ENCODE data around the gene CDC6. TPM values are rescaled to one million over a fixed set of nuclear protein-coding genes. Genes with fewer than 3 reads are reported as not detected.

The CDC6 gene
- total RNA-seq, 1 experiment from 2014 or later: 44.9 TPM

- Histone ChIP-seq H3K27me3 (ENCODE audit: insufficient read depth, low read depth) (no peaks in the 10 kb centered on the region), H3K27ac (peak within 1 kb of the TSS; percentile 76), H2AFZ (peak within 1 kb of the TSS; percentile 56), H3K36me3 (ENCODE audit: low read depth) (no peaks in the 10 kb centered on the region), H3K4me2 (peak within 1 kb of the TSS; percentile 89), H3K4me1 (replicated peaks; ENCODE audit: insufficient read depth) (peaks cover 93% of the 10 kb centered on the region), H3K9me3 (ENCODE audit: insufficient read depth, low read depth) (no peaks in the 10 kb centered on the region), H3K9me2 (ENCODE audit: insufficient read depth) (no peaks in the 10 kb centered on the region), H3K4me3 (peak within 1 kb of the TSS; percentile 60), H3K79me2 (ENCODE audit: low read depth) (no peaks in the 10 kb centered on the region), H4K20me1 (ENCODE audit: insufficient read depth) (no peaks in the 10 kb centered on the region), H3F3A (ENCODE audit: insufficient read depth, low read depth) (peaks cover 61% of the 10 kb centered on the region)
- POLR2A ChIA-PET (ENCODE audit: unreplicated experiment): interaction anchor here (0.7 kb wide), 1 partner anchor 161 kb away, joined by 3 read pairs; no protein-coding TSS in a partner anchor
- intact Hi-C loops (cut with micrococcal nuclease; ENCODE audit: unreplicated experiment): no loop called here
- BruUV-seq (replicated peaks): no TSS peak
- peak; percentile 46 to 54 for DNase-seq
- CTCF ChIA-PET: interaction anchor here (0.6 kb wide), 1 partner anchor 21 kb away, joined by 3 read pairs; no protein-coding TSS in a partner anchor
- no peak for TF ChIP-seq EZH2 (IDR thresholded peaks at IDR 0.05; ENCODE audit: low read depth)
- TF ChIP-seq CTCF (conservative IDR thresholded peaks at IDR 0.05): no peak
Observed at GRCh38 chr17:40309031-40309948, 21.6 kb downstream of the CDC6 start, which contains the start of gene RARA. RARA (plus strand) TSS chr17:40309180; CDS start chr17:40331219, 22,039 bp downstream.

DNA sequence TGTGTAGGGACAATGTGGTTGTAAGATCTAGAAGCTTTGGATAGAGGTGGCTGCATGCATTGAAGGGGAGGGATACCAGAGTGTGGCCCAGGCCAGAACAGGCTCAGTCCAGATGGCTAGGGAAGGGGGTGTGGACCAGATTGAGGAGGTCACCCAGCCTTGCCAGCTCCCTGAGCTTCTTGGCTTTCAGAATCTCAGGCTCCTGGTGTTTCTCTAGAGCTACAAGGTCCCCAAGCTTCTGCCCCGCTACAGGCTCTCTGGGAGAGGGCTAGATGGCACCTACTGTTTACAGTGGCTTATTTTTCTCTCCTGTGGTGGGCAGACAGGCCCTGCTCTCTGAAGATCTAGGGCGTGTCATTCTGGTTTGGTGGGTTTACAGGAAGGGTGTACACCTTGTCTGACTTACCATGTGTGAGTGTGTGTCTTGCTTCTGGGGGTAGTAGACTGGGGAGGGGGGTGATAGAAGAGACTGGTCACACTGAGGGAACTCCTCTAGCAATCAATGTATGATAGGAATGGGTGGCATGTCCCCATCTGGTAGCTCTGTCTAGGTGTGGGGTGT is 22.4 kb downstream of the CDC6 start:
- H3K9me2 ChIP-seq (ENCODE audit: insufficient read depth): no peaks in the 10 kb centered on the region
- DNase-seq: no peak
- TF ChIP-seq CTCF (conservative IDR thresholded peaks at IDR 0.05) (no peak), EZH2 (IDR thresholded peaks at IDR 0.05; ENCODE audit: low read depth) (no peak)
- H3K4me2 ChIP-seq: peak overlapping the region; percentile 89
- H3K4me3 ChIP-seq: peak overlapping the region; percentile 60
- no peaks in the 10 kb centered on the region for H3K27me3 ChIP-seq (ENCODE audit: insufficient read depth, low read depth)
- H4K20me1 ChIP-seq (ENCODE audit: insufficient read depth): no peaks in the 10 kb centered on the region
- no peaks in the 10 kb centered on the region for H3K9me3 ChIP-seq (ENCODE audit: insufficient read depth, low read depth)
- no peaks in the 10 kb centered on the region for H3K36me3 ChIP-seq (ENCODE audit: low read depth)
- peak overlapping the region; percentile 76 for H3K27ac ChIP-seq
- no peaks in the 10 kb centered on the region for H3K79me2 ChIP-seq (ENCODE audit: low read depth)
- peaks cover 92% of the 10 kb centered on the region for H3K4me1 ChIP-seq (replicated peaks; ENCODE audit: insufficient read depth)
- CTCF ChIA-PET: no interaction called here
- intact Hi-C loops (cut with micrococcal nuclease; ENCODE audit: unreplicated experiment): loop anchor here (2.0 to 10.0 kb wide), 3 partner anchors 31 to 285 kb away; partner anchors contain the start of gene TOP2A
- H2AFZ ChIP-seq: no peak overlapping the region
- H3F3A ChIP-seq (ENCODE audit: insufficient read depth, low read depth): peaks cover 61% of the 10 kb centered on the region
- no TSS peak for BruUV-seq (replicated peaks)
- POLR2A ChIA-PET (ENCODE audit: unreplicated experiment): interaction anchor here (0.7 kb wide), 1 partner anchor 160 kb away, joined by 3 read pairs; no protein-coding TSS in a partner anchor

DNA sequence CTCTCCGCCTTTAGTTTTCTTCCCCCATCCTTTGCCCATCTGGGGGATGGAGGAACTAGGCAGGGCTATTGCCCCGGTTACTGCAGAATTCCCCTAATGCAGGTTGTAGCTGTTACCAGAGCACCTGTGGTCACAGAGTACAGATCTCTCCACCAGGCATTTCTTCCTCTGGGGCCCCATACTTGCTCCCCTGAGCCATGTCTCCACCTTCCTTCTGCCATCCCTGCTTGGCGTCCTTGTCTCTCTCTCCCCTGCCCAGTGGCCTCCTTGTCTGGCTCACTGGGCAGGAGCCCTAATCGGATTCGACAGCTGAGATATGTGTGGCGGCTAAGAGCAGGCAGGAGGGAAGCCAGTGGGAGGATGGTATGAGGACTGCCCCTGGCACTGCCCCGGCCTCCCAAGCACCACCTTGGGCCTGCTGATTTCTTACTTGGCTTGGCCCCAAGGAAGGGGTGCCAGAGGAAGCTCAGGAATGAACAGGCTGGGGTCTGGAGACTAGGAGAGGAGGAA is 23.3 kb downstream of the CDC6 start:
- Histone ChIP-seq H3K9me2 (ENCODE audit: insufficient read depth) (no peaks in the 10 kb centered on the region), H3K4me3 (peak overlapping the region; percentile 60; the same call in 1 of the 2 replicates), H3K4me2 (peak overlapping the region; percentile 89), H3F3A (ENCODE audit: insufficient read depth, low read depth) (peaks cover 65% of the 10 kb centered on the region), H3K79me2 (ENCODE audit: low read depth) (no peaks in the 10 kb centered on the region), H3K27ac (peak overlapping the region; percentile 76), H3K9me3 (ENCODE audit: insufficient read depth, low read depth) (no peaks in the 10 kb centered on the region), H3K27me3 (ENCODE audit: insufficient read depth, low read depth) (no peaks in the 10 kb centered on the region), H3K36me3 (ENCODE audit: low read depth) (no peaks in the 10 kb centered on the region), H2AFZ (no peak overlapping the region), H4K20me1 (ENCODE audit: insufficient read depth) (no peaks in the 10 kb centered on the region), H3K4me1 (replicated peaks; ENCODE audit: insufficient read depth) (peaks cover 95% of the 10 kb centered on the region)
- CTCF ChIA-PET: no interaction called here
- DNase-seq: peak in 1 of 2 experiments; percentile 45
- intact Hi-C loops (cut with micrococcal nuclease; ENCODE audit: unreplicated experiment): loop anchor here (2.0 to 10.0 kb wide), 3 partner anchors 30 to 286 kb away; partner anchors contain the start of gene TOP2A
- POLR2A ChIA-PET (ENCODE audit: unreplicated experiment): interaction anchor here (0.6 kb wide), 2 partner anchors 35 to 102 kb away, joined by 3 to 5 read pairs; no protein-coding TSS in a partner anchor
- no TSS peak for BruUV-seq (replicated peaks)
- TF ChIP-seq CTCF (conservative IDR thresholded peaks at IDR 0.05) (no peak), EZH2 (IDR thresholded peaks at IDR 0.05; ENCODE audit: low read depth) (no peak)
